HEK293T (cell line): Measurements from ENCODE around the gene GTF2H2C.
"Not testable (repeated sequence)": the region's sequence is repeated elsewhere in the genome, so short reads cannot be mapped to it uniquely, and the experiment has no call there.

Experiments
- ARNT ChIP-seq: fragments of 450-650 bp; IDR thresholded peaks from 2 replicates; pipeline ENCODE4 v1.6.1; 2017; ENCODE audit warnings: mild to moderate bottlenecking
- FOXK2 ChIP-seq: fragments of 450-650 bp; IDR thresholded peaks from 2 replicates; pipeline ENCODE4 v1.6.1; 2016; ENCODE audit warnings: mild to moderate bottlenecking
- FOXM1 ChIP-seq: fragments of 450-650 bp; IDR thresholded peaks from 2 replicates; pipeline ENCODE4 v1.6.1; 2017; ENCODE audit warnings: mild to moderate bottlenecking, borderline replicate concordance
- NFRKB ChIP-seq: fragments of 450-650 bp; IDR thresholded peaks from 2 replicates; pipeline ENCODE4 v1.6.1; 2016; ENCODE audit warnings: mild to moderate bottlenecking, moderate library complexity
- TARDBP ChIP-seq: fragments of 450-650 bp; IDR thresholded peaks from 2 replicates; pipeline ENCODE4 v1.6.1; 2016

DNA sequence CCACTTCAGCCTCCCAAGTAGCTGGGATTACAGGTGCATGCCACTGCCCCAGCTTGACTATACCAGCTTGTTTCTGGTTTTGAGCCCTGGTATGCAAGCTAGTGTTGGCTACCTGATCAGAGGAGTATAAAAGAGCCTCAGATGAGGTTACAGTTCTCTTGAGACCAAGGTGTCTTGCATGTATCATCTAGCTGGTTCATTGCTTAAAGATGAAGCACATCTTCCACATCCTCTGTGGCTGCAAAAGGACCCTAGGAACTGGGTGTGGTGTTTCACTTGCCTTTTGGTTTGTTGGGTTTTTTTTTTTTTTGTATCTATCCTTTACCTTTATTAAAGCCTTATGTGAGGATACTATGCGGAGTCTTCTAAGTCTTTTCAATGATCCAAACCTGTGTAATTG, 47.8 kb downstream of the GTF2H2C start:
- not testable (repeated sequence) for TF ChIP-seq FOXK2, NFRKB, TARDBP, FOXM1, ARNT
